ENCODE data around the gene TYSND1.
"Not testable (repeated sequence)": the region's sequence is repeated elsewhere in the genome, so short reads cannot be mapped to it uniquely, and the experiment has no call there.

Gene TYSND1

DNA sequence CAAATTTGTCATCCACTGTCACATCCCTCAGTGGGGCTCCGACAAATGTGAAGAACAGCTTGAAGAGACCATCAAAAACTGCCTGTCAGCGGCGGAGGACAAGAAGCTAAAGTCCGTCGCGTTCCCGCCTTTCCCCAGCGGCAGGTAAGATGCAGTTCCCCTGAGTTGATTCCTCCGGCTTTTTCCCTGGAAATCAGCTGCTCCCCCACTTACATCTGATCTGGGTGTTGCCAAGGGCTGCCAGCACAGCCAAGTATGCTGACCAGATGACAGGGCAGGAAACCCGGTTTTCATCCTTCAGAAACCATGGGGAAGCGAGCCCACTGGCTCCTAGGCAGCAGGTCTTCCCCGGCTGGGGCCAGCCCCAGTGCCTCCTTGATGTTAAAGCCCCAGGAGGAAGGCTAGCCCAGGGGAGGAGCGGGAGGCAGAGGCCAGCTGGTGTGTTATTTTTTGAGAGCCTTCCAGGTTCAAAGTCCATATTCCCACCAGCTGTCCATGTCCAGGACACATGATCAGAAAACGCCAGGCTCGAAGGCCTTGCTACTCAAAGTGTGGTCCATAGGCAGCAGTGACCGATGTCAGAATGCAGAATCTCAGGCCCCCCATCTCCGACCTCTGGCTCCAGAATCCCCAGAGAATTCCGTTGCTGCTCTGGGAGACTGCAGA lies 37.3 kb downstream of the TYSND1 start:
- no peak for DNase-seq (ENCODE audit: low spot score)

DNA sequence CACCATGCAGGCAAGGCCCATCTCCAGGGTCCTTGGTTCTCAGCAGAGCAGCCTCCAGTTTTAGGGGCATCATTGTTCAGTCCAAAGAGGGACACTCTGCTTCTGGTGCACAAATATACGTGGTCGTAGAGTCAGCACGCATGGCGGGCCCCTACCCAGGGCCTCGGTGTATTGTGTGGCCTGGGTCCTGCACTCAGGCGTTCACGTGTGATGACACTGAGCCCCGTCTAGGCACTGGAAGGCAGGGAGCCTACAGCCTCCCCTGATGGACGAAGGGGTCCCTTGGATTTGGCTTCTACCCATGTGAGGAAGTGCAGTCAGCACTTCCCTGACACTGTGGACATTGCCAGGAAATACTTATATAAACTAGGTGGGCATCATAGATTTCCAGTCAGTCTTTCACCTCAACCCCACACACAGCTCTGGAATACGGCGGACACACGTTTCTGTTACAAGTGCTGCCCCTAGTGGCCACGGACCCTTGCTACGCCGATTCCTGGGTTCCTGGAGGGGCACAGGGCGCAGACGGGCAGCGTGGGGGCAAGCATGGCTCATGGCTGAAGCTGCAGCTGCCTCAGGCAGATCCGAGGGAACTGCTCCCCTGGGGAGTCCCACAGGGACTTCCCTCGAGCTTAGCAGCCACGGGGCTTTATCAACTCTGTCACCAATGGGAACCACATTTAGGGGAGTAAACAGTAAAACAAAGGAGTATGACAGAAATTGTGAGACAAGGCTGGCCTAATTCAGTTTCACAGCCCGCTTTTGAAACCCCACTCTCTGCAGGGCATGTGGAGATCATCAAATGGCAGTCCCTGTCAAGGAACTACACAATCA lies 39.3 kb downstream of the TYSND1 start:
- no peak for DNase-seq (ENCODE audit: low spot score)

DNA sequence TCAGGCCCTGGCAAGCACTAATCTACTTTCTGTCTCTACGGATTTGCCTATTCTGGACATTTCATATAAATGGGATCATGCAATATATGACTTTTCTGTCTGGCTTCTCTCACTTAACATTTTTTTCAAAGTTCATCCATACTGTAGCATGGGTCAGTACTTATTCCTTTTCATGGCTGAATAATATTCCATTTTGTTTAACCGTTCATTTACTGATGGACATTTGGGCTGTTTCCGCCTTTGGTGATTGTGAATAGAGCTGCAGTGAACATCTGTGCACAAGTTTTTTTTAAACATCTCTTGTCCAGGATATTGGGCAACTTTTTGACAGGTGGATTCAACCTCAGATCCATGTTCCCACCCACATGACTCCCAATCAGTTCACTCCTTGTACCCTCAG lies 44.8 kb downstream of the TYSND1 start:
- DNase-seq (ENCODE audit: low spot score) = no peak

DNA sequence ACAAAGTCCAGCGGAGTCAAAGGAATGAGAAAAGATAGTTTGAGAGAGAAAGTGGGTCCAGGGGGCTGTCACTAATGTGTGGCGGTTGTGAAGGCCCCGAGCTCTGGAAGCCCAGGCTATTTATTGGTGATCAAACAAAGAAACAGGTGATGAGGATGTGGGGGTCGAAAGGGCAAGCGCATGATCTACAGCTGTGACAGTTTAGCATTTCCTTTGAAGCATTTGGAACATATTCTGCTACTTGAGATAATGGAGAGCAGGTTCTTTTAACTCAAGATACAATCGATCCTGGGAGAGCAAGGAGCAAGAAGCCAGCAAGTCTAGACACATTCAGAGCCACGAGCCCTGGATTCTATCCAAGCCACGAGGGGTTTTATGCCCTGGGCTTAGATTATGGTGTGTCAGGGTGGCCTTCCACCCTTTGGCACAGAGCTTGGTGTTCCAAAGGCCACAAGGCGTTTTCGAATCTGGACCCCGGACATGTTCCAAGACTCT lies 45.4 kb downstream of the TYSND1 start:
- not testable (repeated sequence) for DNase-seq (ENCODE audit: low spot score)

DNA sequence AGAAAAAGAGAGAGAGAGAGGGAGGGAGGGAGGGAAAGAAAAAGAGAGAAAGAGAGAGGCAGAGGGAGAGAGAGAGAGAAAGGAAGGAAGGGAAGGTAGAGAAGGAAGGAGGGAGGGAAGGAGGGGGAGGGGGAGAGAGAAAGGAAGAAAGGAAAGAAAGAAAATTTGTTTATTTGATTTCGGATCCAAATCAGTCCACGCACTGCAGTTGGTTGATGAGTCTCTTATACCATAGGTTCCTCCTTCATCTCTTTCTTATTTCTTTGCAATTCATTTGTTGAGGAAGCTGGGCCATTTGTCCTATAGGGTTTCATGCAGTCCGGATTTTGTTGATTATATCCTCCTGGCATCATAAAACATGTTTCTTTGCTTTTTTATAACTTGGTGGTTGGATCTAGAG lies 48.2 kb downstream of the TYSND1 start:
- no peak for DNase-seq (ENCODE audit: low spot score)

DNA sequence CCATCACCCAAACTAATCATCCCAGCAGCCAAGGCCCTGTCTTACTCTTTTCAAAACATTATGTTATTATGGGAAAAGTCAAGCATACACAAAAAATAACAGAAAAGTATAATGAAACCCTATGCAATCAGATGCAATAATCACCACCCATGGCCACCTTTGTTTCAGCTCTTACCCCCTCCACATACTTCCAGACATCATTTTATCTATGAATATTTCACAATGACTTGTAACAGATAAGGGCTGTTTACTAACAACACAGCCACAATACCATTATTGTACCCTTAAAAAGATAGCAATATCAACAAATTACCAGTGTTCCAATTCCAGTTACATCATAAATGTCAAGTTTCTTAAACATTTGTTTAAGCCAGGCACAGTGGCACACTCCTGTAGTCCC lies 49.0 kb downstream of the TYSND1 start:
- DNase-seq (ENCODE audit: low spot score) = no peak

DNA sequence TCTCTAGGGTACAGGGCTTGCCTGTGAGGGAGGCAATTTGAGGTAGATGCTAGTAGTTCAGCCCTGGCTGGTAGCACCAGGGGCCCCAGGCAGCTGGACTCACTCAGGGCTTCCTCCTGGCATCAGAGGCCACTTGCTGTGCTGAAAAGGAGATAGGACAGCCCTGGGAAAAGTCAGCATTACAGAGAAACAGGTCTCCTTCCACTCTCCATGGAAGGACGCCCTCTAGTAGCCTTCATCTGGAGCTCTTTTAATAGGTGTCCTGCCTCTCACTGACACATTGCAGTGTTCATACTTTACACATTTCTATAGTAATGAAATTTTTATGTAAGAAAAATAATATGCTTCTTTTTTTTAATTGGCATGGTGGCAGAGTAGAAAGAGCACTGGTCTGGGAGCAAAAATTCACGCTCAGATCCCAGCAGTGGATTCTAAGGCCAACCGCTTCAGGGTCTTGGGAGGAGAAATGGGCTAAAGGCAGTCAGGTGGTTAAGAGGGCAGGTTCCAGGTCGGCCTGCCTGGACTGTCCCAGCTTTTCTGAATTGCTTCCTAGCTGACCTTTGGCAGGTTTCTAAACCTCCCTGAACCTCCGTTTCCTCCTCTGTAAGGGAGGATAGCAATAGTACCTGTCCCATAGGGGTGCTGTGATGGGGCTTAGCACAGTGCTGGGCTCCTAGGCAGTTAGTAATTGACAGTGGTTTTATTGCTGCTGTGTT lies 49.6 kb downstream of the TYSND1 start:
- no peak for DNase-seq (ENCODE audit: low spot score)

DNA sequence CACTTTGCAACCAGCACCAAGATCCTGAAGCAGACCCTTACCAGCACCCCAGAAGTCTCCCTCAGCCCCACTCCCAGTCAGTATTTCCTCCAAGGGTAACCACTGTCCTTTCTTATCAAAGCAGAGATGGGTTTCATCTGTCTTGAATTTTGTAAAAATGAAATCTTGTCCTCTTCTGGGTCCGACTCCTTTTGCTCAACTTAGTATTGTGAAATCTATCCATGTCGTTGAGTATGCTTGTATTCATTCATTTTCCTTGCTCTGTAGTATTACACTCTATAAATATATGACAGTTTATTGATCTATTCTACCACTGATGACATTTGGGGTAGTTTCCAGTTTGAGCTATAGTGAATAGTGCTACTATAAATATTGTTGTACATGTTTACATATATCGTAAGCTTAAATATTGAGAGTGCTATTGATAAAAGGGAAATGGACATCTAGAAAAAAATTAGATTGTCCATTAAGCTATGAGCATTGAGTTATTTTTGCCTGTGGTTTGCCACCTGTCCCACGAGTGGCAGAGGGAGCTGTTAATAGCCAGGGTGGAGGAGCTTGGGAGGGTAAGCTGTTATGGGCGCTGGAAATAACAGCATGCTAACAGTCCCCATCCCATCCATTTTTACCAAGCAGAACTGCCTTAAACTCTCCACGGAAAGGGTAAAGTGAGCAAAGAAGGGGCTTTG lies 50.3 kb downstream of the TYSND1 start:
- no peak for DNase-seq (ENCODE audit: low spot score)

DNA sequence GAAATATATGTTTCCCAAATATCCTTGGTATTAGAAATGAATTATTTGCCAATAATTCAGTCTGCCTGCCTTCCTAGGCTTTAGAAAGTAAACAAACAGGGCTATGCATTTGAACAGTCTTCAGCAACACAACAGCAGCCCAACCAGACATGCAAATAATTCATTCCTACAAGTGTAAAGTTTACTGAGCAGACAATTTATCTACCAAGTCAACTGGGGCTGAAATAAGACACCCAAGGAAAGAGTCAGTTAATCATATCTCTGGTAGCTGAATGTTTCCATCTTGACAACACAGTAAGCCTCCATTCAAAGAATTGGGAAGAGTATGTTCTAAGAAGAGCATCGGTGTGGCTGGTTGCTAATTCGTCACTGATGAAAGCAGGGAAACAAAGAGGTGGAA lies 52.2 kb downstream of the TYSND1 start:
- DNase-seq (ENCODE audit: low spot score) = no peak

DNA sequence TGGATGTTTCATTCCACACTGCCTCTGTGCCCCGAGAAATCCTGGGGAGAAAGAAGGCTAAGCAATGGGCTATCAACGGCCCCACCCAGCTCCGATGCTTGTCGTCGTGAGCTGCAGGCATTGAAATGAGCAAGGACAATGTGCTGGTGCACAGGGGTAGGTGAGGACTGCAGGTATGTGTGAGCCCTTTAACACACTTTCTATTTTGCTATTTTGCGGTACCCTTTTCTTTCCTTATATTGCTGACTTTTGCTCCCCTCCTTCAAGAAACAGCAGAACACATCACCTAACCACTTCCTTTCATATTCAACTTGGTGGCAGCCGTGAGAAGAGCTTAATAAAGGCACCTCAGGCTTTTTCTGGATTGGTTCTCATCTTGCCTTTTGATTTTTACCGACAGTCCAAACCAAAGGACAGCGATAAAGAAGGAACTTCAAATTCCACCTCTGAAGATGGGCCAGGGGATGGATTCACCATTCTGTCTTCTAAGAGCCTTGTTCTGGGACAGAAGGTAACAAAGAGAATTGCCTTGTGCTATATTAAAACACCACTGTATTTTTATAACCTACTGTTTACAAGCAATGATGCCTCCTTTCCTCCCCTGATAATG lies 53.1 kb downstream of the TYSND1 start:
- DNase-seq (ENCODE audit: low spot score) = no peak

DNA sequence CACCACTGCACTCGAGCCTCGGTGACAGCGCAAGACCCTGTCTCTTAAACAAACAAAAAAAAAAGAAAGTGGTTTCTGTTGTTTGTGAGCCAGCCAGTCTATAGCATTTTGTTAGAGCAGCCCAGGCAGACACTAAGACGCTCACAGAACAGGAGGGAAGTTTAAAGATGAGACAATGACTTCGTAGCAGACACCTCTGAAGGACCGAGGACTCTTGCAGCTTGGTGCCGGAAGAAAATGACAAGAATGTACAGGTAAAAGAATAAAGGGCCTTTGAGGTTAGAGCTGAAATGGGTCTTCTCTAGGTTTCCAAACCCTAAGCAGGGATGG lies 54.1 kb downstream of the TYSND1 start:
- DNase-seq (ENCODE audit: low spot score) = no peak

DNA sequence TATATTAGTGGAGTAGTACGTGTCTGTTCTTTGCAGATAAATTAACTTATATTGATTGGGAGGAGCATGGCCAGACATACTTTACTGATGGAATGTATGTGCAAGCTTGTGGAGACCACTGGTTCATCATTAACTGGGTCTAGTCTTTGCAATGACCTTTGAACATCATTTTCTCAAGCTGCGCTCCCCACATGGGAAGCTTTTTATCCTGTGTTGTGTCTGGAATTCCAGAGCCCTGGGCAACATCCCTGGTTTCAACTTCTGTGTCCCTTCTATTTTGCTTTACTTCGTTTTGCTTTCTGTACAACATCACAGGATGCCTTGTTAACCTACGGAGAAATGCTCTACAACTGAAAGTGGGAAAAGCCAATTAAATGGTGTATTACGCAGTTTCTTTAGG lies 55.5 kb downstream of the TYSND1 start:
- DNase-seq (ENCODE audit: low spot score) = no peak

DNA sequence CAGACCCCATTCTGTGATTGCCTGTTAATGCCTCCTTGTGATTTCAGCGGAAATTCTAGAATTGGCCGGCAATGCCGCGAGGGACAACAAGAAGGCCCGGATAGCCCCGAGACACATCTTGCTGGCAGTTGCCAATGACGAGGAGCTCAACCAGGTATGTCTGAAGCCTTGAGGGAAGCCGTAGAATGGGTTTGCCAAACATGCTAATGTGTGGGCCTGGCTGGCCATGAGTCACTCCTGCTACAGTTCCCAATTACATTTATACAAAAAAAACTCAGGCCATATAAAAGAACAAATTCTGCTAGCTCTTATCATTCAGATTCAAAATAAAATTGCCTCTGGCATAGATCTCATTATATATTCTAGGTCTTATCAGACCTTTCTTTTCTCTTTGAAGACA lies 56.5 kb downstream of the TYSND1 start:
- DNase-seq (ENCODE audit: low spot score) = no peak

DNA sequence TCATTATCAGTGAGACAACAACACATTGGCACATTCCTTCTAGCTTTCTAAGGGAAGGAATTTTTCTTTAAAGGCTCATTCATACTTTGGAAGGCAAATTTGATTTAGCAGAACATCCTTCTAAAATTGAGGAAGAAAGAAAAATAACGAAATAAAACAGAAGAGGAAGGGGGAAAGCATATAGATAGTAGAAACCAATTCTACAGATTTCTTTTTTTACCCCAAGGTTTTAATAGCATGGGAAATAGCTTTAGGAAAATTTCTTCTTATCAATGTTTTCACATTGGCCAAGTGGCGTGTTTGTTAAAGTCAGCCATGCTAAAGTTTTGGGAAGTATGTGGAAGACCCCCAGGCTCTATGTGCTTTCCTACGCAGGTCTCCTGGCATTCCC lies 58.2 kb downstream of the TYSND1 start:
- DNase-seq (ENCODE audit: low spot score) = no peak
